Type B pancreatic cell (in vitro differentiated cells): ENCODE data around the gene CXCR2. TPM values are rescaled to one million over a fixed set of nuclear protein-coding genes. Genes with fewer than 3 reads are reported as not detected.

Source experiments
- DNase-seq: peaks from one replicate; pipeline ENCODE4 v3.0.0; 2021; ENCODE audit warnings: mixed read lengths; ENCODE audit not compliant: unreplicated experiment; ENCODE audit errors: extremely low spot score
- H3K27ac Mint-ChIP-seq: 2 replicates; pipeline ENCODE4 v1.8.0; 2021; ENCODE audit warnings: mild to moderate bottlenecking, mixed read lengths
- H3K27me3 Mint-ChIP-seq: 2 replicates; pipeline ENCODE4 v1.8.0; 2021; ENCODE audit warnings: mixed read lengths
- H3K36me3 Mint-ChIP-seq: 2 replicates; pipeline ENCODE4 v1.8.0; 2021; ENCODE audit warnings: mixed read lengths
- H3K4me1 Mint-ChIP-seq: one replicate; pipeline ENCODE4 v1.8.0; 2021; ENCODE audit warnings: mixed read lengths; ENCODE audit not compliant: unreplicated experiment
- H3K4me3 Mint-ChIP-seq: 2 replicates; pipeline ENCODE4 v1.8.0; 2021; ENCODE audit warnings: mild to moderate bottlenecking, mixed read lengths
- H3K9me3 Mint-ChIP-seq: 2 replicates; pipeline ENCODE4 v1.8.0; 2021; ENCODE audit warnings: mixed read lengths
- total RNA-seq: library from RNA; stranded (reverse); gene quantifications from 2 replicates; pipeline ENCODE4 v1.2.1, GENCODE V29; 2021; ENCODE audit warnings: low replicate concordance
- TF ChIP-seq, protein P1 (sequence below): fragments of 200-600 bp; sonication (generic); conservative IDR thresholded peaks from 2 replicates; pipeline ENCODE4 v1.5.0; 2021; ENCODE audit warnings: antibody characterized with exemption, mild to moderate bottlenecking

The CXCR2 gene
- total RNA-seq, 1 donor from 2014 or later = not detected

DNA sequence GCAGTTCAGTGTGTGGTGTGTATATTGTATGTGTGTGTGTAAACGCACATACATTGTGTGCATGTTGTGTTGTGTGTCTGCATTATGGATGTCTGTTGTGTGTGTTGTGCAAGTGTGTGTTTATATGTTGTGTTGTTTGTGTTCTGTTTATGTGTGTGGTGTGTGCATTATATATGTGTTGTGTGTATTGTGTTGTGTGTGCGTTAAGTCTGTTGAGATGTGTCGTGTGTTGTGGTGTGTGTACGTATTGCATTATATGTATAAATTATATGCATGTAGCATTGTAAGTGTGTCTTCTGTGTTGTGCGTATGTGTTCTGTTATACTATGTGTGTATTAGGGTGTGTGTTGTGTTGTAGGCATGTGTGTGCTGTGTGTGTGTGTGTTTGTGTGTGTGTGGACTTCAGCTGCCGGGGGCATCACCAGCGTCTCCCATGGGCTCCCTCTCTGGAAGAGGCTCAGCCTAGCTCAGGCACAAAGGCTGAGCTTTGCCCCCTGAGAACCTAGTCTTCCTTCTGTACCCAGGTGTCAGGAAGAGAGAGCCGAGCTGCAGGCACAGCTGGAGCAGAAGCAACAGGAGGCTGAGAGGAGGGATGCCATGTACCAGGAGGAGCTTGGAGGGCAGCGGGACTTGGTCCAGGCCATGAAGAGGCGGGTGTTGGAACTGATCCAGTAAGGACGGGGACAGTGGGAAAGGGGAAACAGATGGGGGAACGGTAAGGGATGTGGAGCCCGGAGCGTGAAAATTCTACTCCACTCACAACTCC, 43.1 kb upstream of the CXCR2 start:
- no peak for DNase-seq
- Mint-ChIP-seq H3K36me3 (no peaks in the 10 kb centered on the region), H3K4me1 (no peaks in the 10 kb centered on the region), H3K4me3 (no peak overlapping the region), H3K27ac (no peak overlapping the region), H3K9me3 (peaks cover 7% of the 10 kb centered on the region), H3K27me3 (peaks cover 15% of the 10 kb centered on the region)
- TF ChIP-seq, protein P1, sequence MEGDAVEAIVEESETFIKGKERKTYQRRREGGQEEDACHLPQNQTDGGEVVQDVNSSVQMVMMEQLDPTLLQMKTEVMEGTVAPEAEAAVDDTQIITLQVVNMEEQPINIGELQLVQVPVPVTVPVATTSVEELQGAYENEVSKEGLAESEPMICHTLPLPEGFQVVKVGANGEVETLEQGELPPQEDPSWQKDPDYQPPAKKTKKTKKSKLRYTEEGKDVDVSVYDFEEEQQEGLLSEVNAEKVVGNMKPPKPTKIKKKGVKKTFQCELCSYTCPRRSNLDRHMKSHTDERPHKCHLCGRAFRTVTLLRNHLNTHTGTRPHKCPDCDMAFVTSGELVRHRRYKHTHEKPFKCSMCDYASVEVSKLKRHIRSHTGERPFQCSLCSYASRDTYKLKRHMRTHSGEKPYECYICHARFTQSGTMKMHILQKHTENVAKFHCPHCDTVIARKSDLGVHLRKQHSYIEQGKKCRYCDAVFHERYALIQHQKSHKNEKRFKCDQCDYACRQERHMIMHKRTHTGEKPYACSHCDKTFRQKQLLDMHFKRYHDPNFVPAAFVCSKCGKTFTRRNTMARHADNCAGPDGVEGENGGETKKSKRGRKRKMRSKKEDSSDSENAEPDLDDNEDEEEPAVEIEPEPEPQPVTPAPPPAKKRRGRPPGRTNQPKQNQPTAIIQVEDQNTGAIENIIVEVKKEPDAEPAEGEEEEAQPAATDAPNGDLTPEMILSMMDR = no peak

DNA sequence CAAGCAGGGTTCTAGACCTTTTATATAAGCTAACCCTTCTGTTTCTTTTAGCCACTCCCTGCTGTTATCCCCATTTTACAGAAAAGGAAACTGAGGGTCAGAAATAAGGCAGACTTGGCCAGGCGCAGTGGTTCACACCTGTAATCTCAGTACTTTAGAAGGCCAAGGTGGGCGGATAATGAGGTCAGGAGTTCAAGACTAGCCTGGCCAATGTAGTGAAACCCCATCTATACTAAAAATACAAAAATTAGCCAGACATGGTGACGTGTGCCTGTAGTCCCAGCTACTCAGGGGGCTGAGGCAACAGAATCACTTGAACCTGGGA, 42.5 kb upstream of the CXCR2 start:
- Mint-ChIP-seq H3K27ac (no peak overlapping the region), H3K4me3 (no peak overlapping the region), H3K9me3 (peaks cover 7% of the 10 kb centered on the region), H3K27me3 (peaks cover 20% of the 10 kb centered on the region), H3K4me1 (no peaks in the 10 kb centered on the region), H3K36me3 (no peaks in the 10 kb centered on the region)
- TF ChIP-seq, protein P1 = no peak
- no peak for DNase-seq

DNA sequence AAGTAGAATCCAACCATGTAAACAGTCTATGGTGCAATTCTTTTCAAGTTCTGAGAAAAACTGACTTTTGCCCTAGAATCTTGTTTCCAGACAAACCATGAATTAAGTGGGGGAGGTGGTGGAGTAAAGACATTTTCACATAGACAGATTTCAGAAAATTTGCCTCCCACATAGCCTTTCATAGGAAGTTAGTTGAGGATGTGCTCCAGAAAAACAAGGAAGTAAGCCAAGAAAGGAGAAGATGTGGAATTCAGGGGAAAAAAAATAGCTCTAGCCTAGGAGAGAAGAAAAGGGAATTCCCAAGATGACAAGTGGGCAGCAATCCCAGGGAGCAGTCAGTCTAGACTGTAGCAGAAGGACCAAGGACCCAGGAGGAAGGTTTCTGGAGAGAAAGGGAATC, 39.4 kb upstream of the CXCR2 start:
- Mint-ChIP-seq H3K4me1 (no peaks in the 10 kb centered on the region), H3K4me3 (no peak overlapping the region), H3K36me3 (no peaks in the 10 kb centered on the region), H3K9me3 (peaks cover 7% of the 10 kb centered on the region), H3K27me3 (peaks cover 41% of the 10 kb centered on the region), H3K27ac (no peak overlapping the region)
- TF ChIP-seq, protein P1 = no peak
- DNase-seq = no peak

DNA sequence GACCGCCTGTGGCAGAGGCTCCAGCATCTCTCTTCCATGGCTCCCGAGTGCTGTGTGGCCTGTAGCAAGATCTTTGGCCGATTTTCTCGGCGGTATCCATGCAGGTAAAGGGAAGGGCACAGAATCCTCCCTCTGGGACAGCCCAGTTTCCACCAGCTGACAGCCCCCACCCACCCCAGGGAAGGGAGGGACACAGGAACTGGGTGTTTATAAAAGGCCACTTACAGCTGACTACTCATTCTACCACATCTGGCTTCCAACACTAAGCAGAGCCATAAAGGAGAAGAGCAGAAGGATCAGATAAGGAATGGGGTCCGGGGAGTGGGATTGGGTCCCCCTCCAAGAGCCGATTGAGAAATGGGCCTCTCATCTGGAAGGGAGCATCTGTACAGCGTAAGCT, 36.6 kb upstream of the CXCR2 start:
- H3K4me1 Mint-ChIP-seq = no peaks in the 10 kb centered on the region
- H3K27me3 Mint-ChIP-seq = peaks cover 45% of the 10 kb centered on the region
- peaks cover 7% of the 10 kb centered on the region for H3K9me3 Mint-ChIP-seq
- no peak overlapping the region for H3K27ac Mint-ChIP-seq
- H3K4me3 Mint-ChIP-seq = no peak overlapping the region
- H3K36me3 Mint-ChIP-seq = no peaks in the 10 kb centered on the region
- DNase-seq = no peak
- TF ChIP-seq, protein P1 = no peak

DNA sequence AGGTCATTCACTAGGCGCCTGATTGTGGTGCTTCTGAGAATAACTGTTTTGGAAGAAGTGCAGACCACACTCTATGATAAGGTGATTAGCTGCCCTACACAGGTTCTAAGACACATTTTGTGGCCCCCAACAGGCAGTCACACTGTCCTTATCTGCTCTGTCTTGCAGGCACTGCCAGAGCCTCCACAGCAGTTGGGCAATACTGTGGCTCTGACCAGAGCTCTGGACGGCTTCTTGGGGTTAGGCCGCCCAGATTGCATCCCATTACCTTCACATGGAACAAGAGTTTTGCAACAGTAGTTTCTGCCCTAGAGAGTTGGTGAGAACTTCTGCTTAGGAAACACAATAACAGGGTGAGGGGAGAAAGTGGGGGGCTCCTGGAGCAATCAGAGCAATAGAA, 34.1 kb upstream of the CXCR2 start:
- Mint-ChIP-seq H3K27me3 (peaks cover 38% of the 10 kb centered on the region), H3K4me1 (no peaks in the 10 kb centered on the region), H3K36me3 (no peaks in the 10 kb centered on the region), H3K4me3 (no peak overlapping the region), H3K9me3 (no peaks in the 10 kb centered on the region), H3K27ac (no peak overlapping the region)
- TF ChIP-seq, protein P1 = no peak
- no peak for DNase-seq
